Stimulated activated naive CD8-positive, alpha-beta T cell treated with anti-CD3 and anti-CD28 coated beads, Interleukin-15, Interleukin-2, amounts not matched to agents 100 U/mL and 50 U/mL, for 24 hours (primary cell): ENCODE measurements around the gene BFSP1.

Source experiments
- ATAC-seq: fragments of 150-1000 bp; cut with Tn5 transposase; one replicate; pipeline ENCODE4 v1.10.0; 2021
- DNase-seq: peaks from one replicate; pipeline ENCODE4 v3.0.0; 2021

BFSP1 gene

GRCh38 chr20:17530716-17531664 lies at the start of gene BFSP1:
Gene BFSP1 (minus strand): TSS chr20:17531379. CDS start chr20:17531329, 50 bp downstream.
- DNase-seq (peak; percentile 57), ATAC-seq (peak; percentile 80)

- no peak for DNase-seq
- ATAC-seq, result no peak
Observed at GRCh38 chr20:17580895-17581294, 49.7 kb upstream of the BFSP1 start.

- ATAC-seq, result no peak
- no peak for DNase-seq
Observed at GRCh38 chr20:17579369-17580039, 48.3 kb upstream of the BFSP1 start.

GRCh38 chr20:17576215-17576614 lies 45.0 kb upstream of the BFSP1 start:
- ATAC-seq (no peak), DNase-seq (no peak)

GRCh38 chr20:17573463-17573862 lies 42.3 kb upstream of the BFSP1 start:
- DNase-seq, result no peak
- ATAC-seq, result no peak

GRCh38 chr20:17572034-17572638 lies 41.0 kb upstream of the BFSP1 start:
- DNase-seq (no peak), ATAC-seq (no peak)

GRCh38 chr20:17571153-17571527 lies 40.0 kb upstream of the BFSP1 start:
- DNase-seq (no peak), ATAC-seq (peak; percentile 19)

GRCh38 chr20:17570347-17571152 lies 39.4 kb upstream of the BFSP1 start:
- ATAC-seq (peak; percentile 37), DNase-seq (peak; percentile 37)

- ATAC-seq (peak; percentile 94), DNase-seq (peak; percentile 90)
Observed at GRCh38 chr20:17569616-17570346, 38.6 kb upstream of the BFSP1 start, which contains the start of gene DSTN. Gene DSTN (plus strand): TSS chr20:17570075. CDS start chr20:17570209, 134 bp downstream.

- DNase-seq (peak; percentile 35), ATAC-seq (no peak)
Observed at GRCh38 chr20:17568972-17569521, 37.9 kb upstream of the BFSP1 start.

- no peak for ATAC-seq
- DNase-seq, result no peak
Observed at GRCh38 chr20:17568045-17568788, 37.0 kb upstream of the BFSP1 start.

GRCh38 chr20:17566345-17566744 lies 35.2 kb upstream of the BFSP1 start:
- ATAC-seq, result no peak

GRCh38 chr20:17565169-17565845 lies 34.1 kb upstream of the BFSP1 start:
- ATAC-seq (no peak), DNase-seq (no peak)

More at GRCh38 chr20:17566345-17566744, 35.2 kb upstream of the BFSP1 start:
- DNase-seq, result no peak

GRCh38 chr20:17562804-17563305 lies 31.7 kb upstream of the BFSP1 start:
- DNase-seq (no peak), ATAC-seq (no peak)

GRCh38 chr20:17560344-17561074 lies 29.3 kb upstream of the BFSP1 start:
- peak; percentile 39 for DNase-seq
- ATAC-seq, result peak; percentile 56

GRCh38 chr20:17559338-17559737 lies 28.2 kb upstream of the BFSP1 start:
- no peak for ATAC-seq
- DNase-seq, result no peak

GRCh38 chr20:17558941-17559304 lies 27.7 kb upstream of the BFSP1 start:
- DNase-seq (no peak), ATAC-seq (no peak)

- peak; percentile 50 for DNase-seq
- ATAC-seq, result peak; percentile 79
Observed at GRCh38 chr20:17558154-17558940, 27.2 kb upstream of the BFSP1 start.
